DOHH2 (cell line): Measurements from ENCODE around the gene RXFP2.

Source experiments
- H3F3A ChIP-seq: fragments of 200-600 bp; sonication (generic), shearing (Covaris generic); 2 replicates; pipeline ENCODE4 v1.6.0; 2016; ENCODE audit warnings: antibody characterized with exemption, mild to moderate bottlenecking; ENCODE audit not compliant: control insufficient read depth, insufficient read depth
- H3K27ac ChIP-seq: fragments of 200-600 bp; sonication (generic); 2 replicates; pipeline ENCODE4 v1.5.1; 2014; ENCODE audit warnings: low read depth, mild to moderate bottlenecking, low read length, moderate library complexity
- H3K27me3 ChIP-seq: fragments of 200-600 bp; sonication (generic); 2 replicates; pipeline ENCODE4 v1.6.1; 2014; ENCODE audit warnings: mild to moderate bottlenecking, low read length, mixed read lengths; ENCODE audit not compliant: control insufficient read depth
- H3K36me3 ChIP-seq: fragments of 200-600 bp; sonication (generic); 2 replicates; pipeline ENCODE4 v1.6.1; 2014; ENCODE audit warnings: mild to moderate bottlenecking, low read length, moderate library complexity, mixed read lengths; ENCODE audit not compliant: control insufficient read depth
- H3K4me1 ChIP-seq: fragments of 200-600 bp; sonication (generic); 2 replicates; pipeline ENCODE4 v1.6.1; 2014; ENCODE audit warnings: mild to moderate bottlenecking, low read length, mixed read lengths; ENCODE audit not compliant: control insufficient read depth
- H3K4me2 ChIP-seq: fragments of 200-600 bp; sonication (generic); 2 replicates; pipeline ENCODE4 v1.6.0; 2014; ENCODE audit warnings: mild to moderate bottlenecking, low read length, moderate library complexity
- H3K4me3 ChIP-seq: fragments of 200-600 bp; sonication (generic); 2 replicates; pipeline ENCODE4 v1.5.1; 2014; ENCODE audit warnings: mild to moderate bottlenecking, low read length, mixed read lengths
- H3K79me2 ChIP-seq: fragments of 200-600 bp; sonication (generic); 2 replicates; pipeline ENCODE4 v1.6.1; 2014; ENCODE audit warnings: mild to moderate bottlenecking, low read length, mixed read lengths; ENCODE audit not compliant: control insufficient read depth
- H3K9me2 ChIP-seq: fragments of 200-600 bp; sonication (generic); replicated peaks from 2 replicates; pipeline ENCODE4 v1.6.1; 2014; ENCODE audit warnings: mild to moderate bottlenecking, low read length, mixed read lengths; ENCODE audit not compliant: control insufficient read depth
- H3K9me3 ChIP-seq: fragments of 200-600 bp; sonication (generic); 2 replicates; pipeline ENCODE4 v1.6.1; 2014; ENCODE audit warnings: antibody characterized with exemption, low read length, mixed read lengths; ENCODE audit not compliant: control insufficient read depth, insufficient read depth
- H4K20me1 ChIP-seq: fragments of 200-600 bp; sonication (generic); 2 replicates; pipeline ENCODE4 v1.6.0; 2014; ENCODE audit warnings: low read depth, mild to moderate bottlenecking, antibody characterized with exemption, low read length, moderate library complexity; ENCODE audit not compliant: control insufficient read depth, insufficient read depth
- EZH2phosphoT487 ChIP-seq: fragments of 200-600 bp; sonication (generic); IDR thresholded peaks from 2 replicates; pipeline ENCODE4 v1.6.1; 2017; ENCODE audit warnings: borderline replicate concordance, mild to moderate bottlenecking, antibody characterized with exemption, low read length, moderate library complexity, mixed read lengths
- TF ChIP-seq, protein P1 (sequence below): fragments of 200-600 bp; sonication (generic); IDR thresholded peaks from one replicate; pipeline ENCODE4 v1.5.1; 2014; ENCODE audit warnings: antibody characterized with exemption, mild to moderate bottlenecking, low read depth, low read length; ENCODE audit not compliant: poor library complexity, severe bottlenecking

Gene RXFP2

DNA sequence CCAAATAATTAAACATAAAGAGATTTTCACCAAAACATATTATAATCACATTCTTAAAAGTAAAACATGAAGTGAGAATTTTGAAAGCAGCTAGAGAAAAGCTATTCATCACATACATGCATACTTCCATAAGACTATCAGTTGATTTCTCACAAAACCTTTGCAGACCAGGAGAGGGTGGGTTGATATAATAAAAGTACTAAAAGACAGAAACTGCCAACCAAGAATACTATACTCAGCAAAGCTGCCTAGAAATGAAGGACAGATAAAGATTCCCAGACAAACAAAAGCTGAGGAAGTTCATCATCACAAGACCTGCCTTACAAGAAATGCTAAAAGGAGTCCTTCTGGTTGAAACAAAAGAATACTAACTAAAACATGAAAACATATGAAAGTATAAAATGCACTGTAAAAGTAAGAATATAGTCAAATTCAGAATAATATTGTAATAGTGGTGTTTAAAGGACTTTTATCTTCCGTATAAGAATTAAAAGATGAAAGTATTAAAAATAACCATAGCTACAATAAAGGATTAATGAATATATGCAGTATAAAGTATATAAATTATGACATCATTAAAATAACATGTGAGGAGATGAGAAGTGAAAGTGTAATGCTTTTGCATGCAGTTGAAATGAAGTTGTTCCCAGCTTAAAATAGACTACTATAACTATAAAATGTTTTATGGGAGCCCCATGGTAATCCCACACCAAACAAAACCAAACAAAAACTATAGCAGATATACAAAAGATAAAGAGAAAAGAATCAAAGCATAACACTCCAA, 76.2 kb downstream of the RXFP2 start:
- Histone ChIP-seq H3K36me3 (no peaks in the 10 kb centered on the region), H3K9me3 (no peaks in the 10 kb centered on the region), H3F3A (no peaks in the 10 kb centered on the region), H3K9me2 (no peaks in the 10 kb centered on the region), H3K4me3 (no peak overlapping the region), H3K27me3 (no peaks in the 10 kb centered on the region), H3K79me2 (no peaks in the 10 kb centered on the region), H3K4me1 (no peaks in the 10 kb centered on the region), H3K27ac (no peak overlapping the region), H4K20me1 (no peaks in the 10 kb centered on the region), H3K4me2 (no peak overlapping the region)
- TF ChIP-seq, protein P1, sequence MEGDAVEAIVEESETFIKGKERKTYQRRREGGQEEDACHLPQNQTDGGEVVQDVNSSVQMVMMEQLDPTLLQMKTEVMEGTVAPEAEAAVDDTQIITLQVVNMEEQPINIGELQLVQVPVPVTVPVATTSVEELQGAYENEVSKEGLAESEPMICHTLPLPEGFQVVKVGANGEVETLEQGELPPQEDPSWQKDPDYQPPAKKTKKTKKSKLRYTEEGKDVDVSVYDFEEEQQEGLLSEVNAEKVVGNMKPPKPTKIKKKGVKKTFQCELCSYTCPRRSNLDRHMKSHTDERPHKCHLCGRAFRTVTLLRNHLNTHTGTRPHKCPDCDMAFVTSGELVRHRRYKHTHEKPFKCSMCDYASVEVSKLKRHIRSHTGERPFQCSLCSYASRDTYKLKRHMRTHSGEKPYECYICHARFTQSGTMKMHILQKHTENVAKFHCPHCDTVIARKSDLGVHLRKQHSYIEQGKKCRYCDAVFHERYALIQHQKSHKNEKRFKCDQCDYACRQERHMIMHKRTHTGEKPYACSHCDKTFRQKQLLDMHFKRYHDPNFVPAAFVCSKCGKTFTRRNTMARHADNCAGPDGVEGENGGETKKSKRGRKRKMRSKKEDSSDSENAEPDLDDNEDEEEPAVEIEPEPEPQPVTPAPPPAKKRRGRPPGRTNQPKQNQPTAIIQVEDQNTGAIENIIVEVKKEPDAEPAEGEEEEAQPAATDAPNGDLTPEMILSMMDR = no peak
- no peak for TF ChIP-seq EZH2phosphoT487

DNA sequence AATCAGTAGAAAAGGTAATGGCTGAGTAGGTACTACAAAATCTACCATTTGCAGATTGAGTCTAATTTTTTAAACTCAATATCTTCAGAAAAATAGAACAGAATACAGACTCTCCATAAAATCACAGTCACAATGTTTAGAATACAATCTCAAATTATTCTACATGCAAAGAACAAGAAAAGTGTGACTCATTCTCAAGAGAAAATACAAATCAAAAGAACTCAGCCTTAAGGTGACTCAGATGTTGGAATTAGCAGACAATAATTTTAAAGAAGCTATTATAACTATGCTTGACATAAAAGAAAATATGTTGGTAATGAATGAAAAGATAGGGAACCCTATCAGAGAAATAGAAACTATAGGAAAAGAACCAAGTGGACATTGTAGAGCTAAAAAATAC, 78.9 kb downstream of the RXFP2 start:
- H4K20me1 ChIP-seq = no peaks in the 10 kb centered on the region
- no peak overlapping the region for H3K4me2 ChIP-seq
- TF ChIP-seq, protein P1 = no peak
- no peaks in the 10 kb centered on the region for H3K79me2 ChIP-seq
- H3K27me3 ChIP-seq = no peaks in the 10 kb centered on the region
- H3K27ac ChIP-seq = no peak overlapping the region
- H3K9me2 ChIP-seq = no peaks in the 10 kb centered on the region
- no peak overlapping the region for H3K4me3 ChIP-seq
- no peaks in the 10 kb centered on the region for H3F3A ChIP-seq
- no peaks in the 10 kb centered on the region for H3K9me3 ChIP-seq
- H3K36me3 ChIP-seq = no peaks in the 10 kb centered on the region
- H3K4me1 ChIP-seq = no peaks in the 10 kb centered on the region

DNA sequence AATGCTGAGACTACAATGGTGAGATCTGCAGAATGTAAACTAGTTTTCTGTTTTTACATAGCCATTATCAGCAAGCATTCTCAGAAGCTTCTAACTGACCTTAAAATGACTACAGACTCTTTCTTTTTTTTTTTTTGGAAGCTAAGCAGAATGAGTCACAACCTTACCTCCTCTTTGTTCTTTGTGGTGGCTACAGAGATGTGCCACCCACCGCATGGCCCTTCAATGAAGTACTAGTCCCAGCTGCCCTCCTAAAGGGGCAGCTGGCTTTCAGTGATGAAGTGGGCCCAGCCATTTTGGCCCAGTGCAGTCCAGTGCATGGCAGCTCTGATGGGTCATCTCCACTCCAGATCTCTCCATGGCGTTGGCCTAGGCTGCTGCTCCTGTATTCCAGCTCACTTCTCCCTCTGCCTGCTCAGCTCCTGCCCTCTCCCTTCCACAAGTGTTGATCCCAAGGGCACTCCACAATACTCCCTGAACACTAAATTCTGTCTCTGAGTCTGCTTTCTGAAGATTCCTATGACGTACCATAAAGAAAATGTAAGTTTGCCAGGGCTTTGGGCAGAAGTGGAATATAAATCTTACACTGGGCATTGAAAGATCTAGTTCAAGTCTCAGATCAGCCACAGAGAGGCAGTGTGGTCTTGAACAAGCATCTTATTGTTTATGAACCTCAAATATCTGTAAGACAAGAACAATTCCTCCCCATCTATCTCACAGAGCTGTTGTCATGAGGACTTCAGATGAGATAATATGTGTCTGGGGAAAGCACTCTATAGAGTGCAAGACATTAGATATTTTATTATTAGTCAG, 85.6 kb downstream of the RXFP2 start:
- no peaks in the 10 kb centered on the region for H3K9me3 ChIP-seq
- no peaks in the 10 kb centered on the region for H3K79me2 ChIP-seq
- TF ChIP-seq EZH2phosphoT487 = no peak
- TF ChIP-seq, protein P1 = no peak
- H4K20me1 ChIP-seq = no peaks in the 10 kb centered on the region
- H3K9me2 ChIP-seq = no peaks in the 10 kb centered on the region
- H3K4me1 ChIP-seq = no peaks in the 10 kb centered on the region
- no peaks in the 10 kb centered on the region for H3K36me3 ChIP-seq
- peaks cover 10% of the 10 kb centered on the region for H3K27me3 ChIP-seq
- no peaks in the 10 kb centered on the region for H3F3A ChIP-seq
- no peak overlapping the region for H3K27ac ChIP-seq
- H3K4me2 ChIP-seq = no peak overlapping the region
- no peak overlapping the region for H3K4me3 ChIP-seq
